Measurements from ENCODE around the gene SLITRK4.

GRCh38 chrX:143674926-143675325 lies 39.0 kb upstream of the SLITRK4 start:
- no peak for TF ChIP-seq CTCF (IDR thresholded peaks at IDR 0.05)
- TF ChIP-seq POLR2A (IDR thresholded peaks at IDR 0.05): no peak
- no peak for TF ChIP-seq EP300 (IDR thresholded peaks at IDR 0.05)
